ENCODE measurements around the gene RFT1. TPM values are rescaled to one million over a fixed set of nuclear protein-coding genes. Genes with fewer than 3 reads are reported as not detected.

The RFT1 gene
- total RNA-seq, 2 donors from 2014 or later: 29.3 to 35.2 TPM

GRCh38 chr3:53116956-53117355 lies 13.3 kb downstream of the RFT1 start:
- H3K4me3 Mint-ChIP-seq: no peak overlapping the region
- H3K4me1 ChIP-seq (ENCODE audit: control insufficient read depth, insufficient read depth, low read length): peaks cover 12% of the 10 kb centered on the region
- no peak overlapping the region for H3K27ac ChIP-seq (ENCODE audit: low read depth, low read length)
- peaks cover 31% of the 10 kb centered on the region for H3K36me3 Mint-ChIP-seq (ENCODE audit: low read depth)
- 88 to 100% methylated on average over 1 of the region's 1 CpG for WGBS, 2 experiments (ENCODE audit: insufficient coverage in 1 of 2, insufficient read length in 1 of 2)
- no peaks in the 10 kb centered on the region for H3K9me3 Mint-ChIP-seq
- no peak overlapping the region for H3K9ac ChIP-seq (ENCODE audit: extremely low read depth, low read length, poor library complexity, severe bottlenecking)
- no peak for TF ChIP-seq CTCF (conservative IDR thresholded peaks at IDR 0.05)
- H3K4me1 Mint-ChIP-seq: peaks cover 9% of the 10 kb centered on the region
- no peak for DNase-seq
- H3K4me3 ChIP-seq (ENCODE audit: low read length): no peak overlapping the region
- no peaks in the 10 kb centered on the region for H3K9me3 ChIP-seq (ENCODE audit: control insufficient read depth, low read length)
- no peaks in the 10 kb centered on the region for H3K27me3 Mint-ChIP-seq (ENCODE audit: insufficient read depth)
- no peak overlapping the region for H3K27ac Mint-ChIP-seq
- H3K36me3 ChIP-seq (ENCODE audit: control insufficient read depth, insufficient read depth, low read length): peaks cover 55% of the 10 kb centered on the region
- H3K27me3 ChIP-seq (ENCODE audit: control insufficient read depth, insufficient read depth, low read length, poor library complexity, severe bottlenecking): no peaks in the 10 kb centered on the region

GRCh38 chr3:53114412-53115074 lies 15.7 kb downstream of the RFT1 start:
- Histone ChIP-seq H3K4me3 (ENCODE audit: low read length) (no peak overlapping the region), H3K36me3 (ENCODE audit: control insufficient read depth, insufficient read depth, low read length) (peaks cover 44% of the 10 kb centered on the region), H3K27ac (ENCODE audit: low read depth, low read length) (no peak overlapping the region), H3K27me3 (ENCODE audit: control insufficient read depth, insufficient read depth, low read length, poor library complexity, severe bottlenecking) (no peaks in the 10 kb centered on the region), H3K9me3 (ENCODE audit: control insufficient read depth, low read length) (no peaks in the 10 kb centered on the region), H3K4me1 (ENCODE audit: control insufficient read depth, insufficient read depth, low read length) (peaks cover 3% of the 10 kb centered on the region), H3K9ac (ENCODE audit: extremely low read depth, low read length, poor library complexity, severe bottlenecking) (no peak overlapping the region)
- Mint-ChIP-seq H3K27ac (no peak overlapping the region), H3K4me1 (no peaks in the 10 kb centered on the region), H3K9me3 (no peaks in the 10 kb centered on the region), H3K4me3 (no peak overlapping the region), H3K27me3 (ENCODE audit: insufficient read depth) (no peaks in the 10 kb centered on the region), H3K36me3 (ENCODE audit: low read depth) (peaks cover 22% of the 10 kb centered on the region)
- DNase-seq: no peak
- 92 to 97% methylated on average over 5 of the region's 5 CpGs for whole genome bisulfite sequencing, 2 experiments (ENCODE audit: insufficient coverage in 1 of 2, insufficient read length in 1 of 2)
- TF ChIP-seq CTCF (conservative IDR thresholded peaks at IDR 0.05): no peak

- Mint-ChIP-seq H3K36me3 (ENCODE audit: low read depth) (peaks cover 26% of the 10 kb centered on the region), H3K27ac (no peak overlapping the region), H3K27me3 (ENCODE audit: insufficient read depth) (no peaks in the 10 kb centered on the region), H3K4me3 (no peak overlapping the region), H3K9me3 (no peaks in the 10 kb centered on the region), H3K4me1 (no peaks in the 10 kb centered on the region)
- peak; percentile 95 for TF ChIP-seq CTCF (conservative IDR thresholded peaks at IDR 0.05)
- 0 to 8% methylated on average over 4 to 5 of the region's 5 CpGs for WGBS, 2 experiments (ENCODE audit: insufficient coverage in 1 of 2, insufficient read length in 1 of 2)
- Histone ChIP-seq H3K27me3 (ENCODE audit: control insufficient read depth, insufficient read depth, low read length, poor library complexity, severe bottlenecking) (no peaks in the 10 kb centered on the region), H3K4me3 (ENCODE audit: low read length) (no peak overlapping the region), H3K9ac (ENCODE audit: extremely low read depth, low read length, poor library complexity, severe bottlenecking) (no peak overlapping the region), H3K27ac (ENCODE audit: low read depth, low read length) (no peak overlapping the region), H3K4me1 (ENCODE audit: control insufficient read depth, insufficient read depth, low read length) (peaks cover 3% of the 10 kb centered on the region), H3K36me3 (ENCODE audit: control insufficient read depth, insufficient read depth, low read length) (peaks cover 44% of the 10 kb centered on the region), H3K9me3 (ENCODE audit: control insufficient read depth, low read length) (no peaks in the 10 kb centered on the region)
- peak; percentile 94 for DNase-seq
These were observed 16.2 kb downstream of the RFT1 start for GRCh38 chr3:53114011-53114400.
